Breast epithelium (tissue), 4 donors: Measurements from ENCODE around the gene PAK6. TPM values are rescaled to one million over a fixed set of nuclear protein-coding genes. Genes with fewer than 3 reads are reported as not detected.

Experiments used
- DNase-seq, 2 donors: peaks; one replicate each; pipeline ENCODE4 v3.0.0-alpha.2; 2019; ENCODE audit warnings: low spot score in 2 of 2
- H3K27ac ChIP-seq, 2 donors: fragments of 200-600 bp; sonication (generic) in 1 of 2; one replicate each; pipeline ENCODE4 v1.5.1; 2016 to 2019; ENCODE audit warnings: mild to moderate bottlenecking in 1 of 2
- H3K27me3 ChIP-seq, 2 donors: fragments of 200-600 bp; sonication (generic) in 1 of 2; one replicate each; pipeline versions ENCODE4 v1.5.1 to v1.6.0; 2017 to 2019; ENCODE audit warnings: control low read depth in 1 of 2, mild to moderate bottlenecking in 1 of 2
- H3K36me3 ChIP-seq: fragments of 200-600 bp; one replicate; pipeline ENCODE4 v1.5.1; 2019
- H3K4me1 ChIP-seq, 2 donors: fragments of 200-600 bp; sonication (generic); one replicate each; pipeline ENCODE4 v1.5.1; 2016 to 2019; ENCODE audit warnings: control low read depth in 1 of 2
- H3K4me3 ChIP-seq, 3 donors: fragments of 200-600 bp; sonication (generic); 1 replicate in 2 of 3; 2 replicates in 1 of 3; pipeline ENCODE4 v1.5.1; 2016 to 2019; ENCODE audit warnings: mild to moderate bottlenecking in 3 of 3, moderate library complexity in 2 of 3
- H3K9me3 ChIP-seq, 2 donors: fragments of 200-600 bp; sonication (generic) in 1 of 2; one replicate each; pipeline ENCODE4 v1.5.1; 2016 to 2019; ENCODE audit warnings: control low read depth in 1 of 2
- CTCF ChIP-seq, 3 donors: fragments of 450-650 bp; IDR thresholded peaks; one replicate each; pipeline ENCODE4 v1.5.1; 2016 to 2017; ENCODE audit warnings: antibody characterized with exemption in 3 of 3, mild to moderate bottlenecking in 3 of 3, moderate library complexity in 3 of 3
- POLR2A ChIP-seq: fragments of 450-650 bp; IDR thresholded peaks from one replicate; pipeline ENCODE4 v1.6.1; 2016; ENCODE audit warnings: antibody characterized with exemption, mild to moderate bottlenecking, moderate library complexity
- POLR2AphosphoS5 ChIP-seq, 3 donors: sonication (generic); formaldehyde crosslinking; IDR thresholded peaks; one replicate each; pipeline ENCODE4 v1.6.1; 2017; ENCODE audit warnings: antibody characterized with exemption in 3 of 3
- intact Hi-C: fragments of 100-400 bp; cut with DNase I; formaldehyde crosslinking; loops from one replicate; pipeline ENCODE4 v1.15.1; 2023; ENCODE audit warnings: low total_unique reads
- total RNA-seq, 3 donors: library from RNA; depleted of rRNA; stranded (reverse); fragments of >200 nt; gene quantifications; one replicate each; pipeline ENCODE4 v1.1.0, GENCODE V29; 2016

PAK6 gene
- total RNA-seq, 3 donors from 2014 or later, result 0.80 to 11.0 (median 9.5) TPM

DNA sequence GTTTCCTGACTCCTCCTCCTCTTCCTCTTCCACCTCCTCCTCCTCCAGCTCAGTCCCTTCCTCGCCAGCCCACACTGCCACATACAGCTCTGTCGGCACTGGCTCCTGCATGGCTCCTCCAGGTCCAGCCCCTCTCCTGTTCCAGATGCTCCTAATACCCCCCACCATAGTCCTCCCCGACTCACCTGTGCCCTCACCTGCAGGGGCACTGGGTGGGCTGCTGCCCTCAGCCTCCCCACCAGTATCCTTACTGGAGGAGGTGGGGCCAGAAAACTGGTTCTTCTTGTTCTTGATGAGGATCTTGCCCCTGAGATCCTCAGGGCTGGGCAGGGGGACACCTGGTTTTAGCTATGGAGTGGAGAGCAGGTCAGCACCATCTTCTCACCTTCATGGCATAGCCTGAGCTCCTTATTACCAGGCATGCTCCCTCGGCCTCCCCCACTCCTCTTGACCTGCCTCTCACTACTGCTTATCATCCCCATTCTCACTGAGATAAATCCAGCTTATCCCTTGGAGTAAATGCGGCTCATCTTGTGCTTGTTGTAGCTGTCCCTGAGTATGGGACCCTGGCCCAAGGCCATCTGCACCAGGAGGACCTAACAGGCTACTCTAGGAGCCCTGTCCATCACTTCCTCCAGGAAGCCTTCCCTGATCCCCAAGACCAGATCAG, 57.8 kb downstream of the PAK6 start:
- intact Hi-C loops, result loop anchor here (1.0 kb wide), 1 partner anchor 19 kb away; no protein-coding TSS in a partner anchor
- Histone ChIP-seq H3K36me3 (no peaks in the 10 kb centered on the region), H3K27ac (no peak overlapping the region), H3K4me1 (no peaks in the 10 kb centered on the region), H3K9me3 (no peaks in the 10 kb centered on the region), H3K27me3 (no peaks in the 10 kb centered on the region), H3K4me3 (no peak overlapping the region)
- TF ChIP-seq POLR2AphosphoS5 (IDR thresholded peaks at IDR 0.05), result no peak
- TF ChIP-seq POLR2A, result no peak
- no peak for TF ChIP-seq CTCF (IDR thresholded peaks at IDR 0.05)
- no peak for DNase-seq

DNA sequence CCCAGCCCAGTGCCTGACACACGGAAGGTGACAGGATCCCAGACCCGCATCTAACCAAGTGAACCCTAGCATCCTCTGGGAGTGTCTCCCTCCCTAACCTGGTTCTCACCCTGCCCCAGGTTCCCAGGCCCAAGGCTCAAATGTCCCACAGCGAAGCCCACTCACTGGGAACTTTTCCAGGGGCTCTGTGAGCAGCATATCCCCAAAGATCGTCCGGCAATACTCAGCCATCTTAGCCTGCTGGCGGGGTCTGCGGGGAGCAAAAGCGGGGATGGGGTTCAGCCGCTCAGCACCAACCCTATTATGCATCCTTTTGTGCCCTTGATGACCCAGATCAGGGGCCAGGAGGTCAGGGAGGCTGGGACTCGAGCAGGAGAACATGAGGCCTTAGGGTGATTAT, 58.5 kb downstream of the PAK6 start:
- TF ChIP-seq POLR2A, result no peak
- TF ChIP-seq POLR2AphosphoS5 (IDR thresholded peaks at IDR 0.05), result no peak
- TF ChIP-seq CTCF (IDR thresholded peaks at IDR 0.05), result no peak
- DNase-seq, result no peak
- H3K9me3 ChIP-seq, result no peaks in the 10 kb centered on the region
- H3K27me3 ChIP-seq, result no peaks in the 10 kb centered on the region
- no peaks in the 10 kb centered on the region for H3K4me1 ChIP-seq
- H3K27ac ChIP-seq, result no peak overlapping the region
- intact Hi-C loops, result loop anchor here (1.0 kb wide), 1 partner anchor 18 kb away; no protein-coding TSS in a partner anchor
- H3K36me3 ChIP-seq, result no peaks in the 10 kb centered on the region
- no peak overlapping the region for H3K4me3 ChIP-seq

- intact Hi-C loops, result no loop called here
- Histone ChIP-seq H3K4me3 (no peak overlapping the region), H3K4me1 (no peaks in the 10 kb centered on the region), H3K27me3 (no peaks in the 10 kb centered on the region), H3K27ac (no peak overlapping the region), H3K9me3 (no peaks in the 10 kb centered on the region), H3K36me3 (no peaks in the 10 kb centered on the region)
- DNase-seq, result no peak
- TF ChIP-seq CTCF (IDR thresholded peaks at IDR 0.05) (no peak), POLR2AphosphoS5 (IDR thresholded peaks at IDR 0.05) (no peak), POLR2A (no peak)
These were observed 59.5 kb downstream of the PAK6 start for GRCh38 chr15:40298216-40298935.

- Histone ChIP-seq H3K9me3 (no peaks in the 10 kb centered on the region), H3K36me3 (no peaks in the 10 kb centered on the region), H3K27me3 (no peaks in the 10 kb centered on the region), H3K4me1 (no peaks in the 10 kb centered on the region), H3K27ac (no peak overlapping the region), H3K4me3 (no peak overlapping the region)
- intact Hi-C loops, result no loop called here
- TF ChIP-seq CTCF (IDR thresholded peaks at IDR 0.05) (no peak), POLR2AphosphoS5 (IDR thresholded peaks at IDR 0.05) (no peak), POLR2A (no peak)
- no peak for DNase-seq
These were observed 61.5 kb downstream of the PAK6 start for GRCh38 chr15:40300367-40300766.

DNA sequence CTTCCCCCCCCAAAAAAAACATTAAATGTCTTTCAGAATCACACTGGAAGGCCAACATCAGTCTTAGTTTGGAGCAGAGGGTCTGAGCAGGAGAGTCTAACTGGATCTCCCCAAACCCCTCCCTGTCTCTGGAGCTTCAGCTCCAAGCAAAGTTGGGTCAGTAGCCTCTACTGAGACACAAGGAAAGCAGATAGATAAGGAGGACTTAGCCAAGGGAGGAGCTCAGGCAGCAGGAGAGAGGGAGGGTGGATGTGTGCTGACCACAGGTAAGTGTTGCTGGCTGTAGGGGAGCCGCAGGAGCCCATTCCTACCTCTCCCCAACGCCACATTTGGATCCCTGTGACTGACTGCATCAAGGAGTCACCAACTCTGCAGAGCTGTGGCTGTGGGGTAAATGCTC, 61.9 kb downstream of the PAK6 start:
- intact Hi-C loops, result no loop called here

More for the DNA sequence above, 61.9 kb downstream of the PAK6 start:
- Histone ChIP-seq H3K9me3 (no peaks in the 10 kb centered on the region), H3K36me3 (no peaks in the 10 kb centered on the region), H3K4me1 (no peaks in the 10 kb centered on the region), H3K27me3 (no peaks in the 10 kb centered on the region), H3K27ac (no peak overlapping the region), H3K4me3 (no peak overlapping the region)
- DNase-seq, result no peak
- TF ChIP-seq POLR2AphosphoS5 (IDR thresholded peaks at IDR 0.05), result no peak
- TF ChIP-seq POLR2A, result no peak
- no peak for TF ChIP-seq CTCF (IDR thresholded peaks at IDR 0.05)
